ENCODE data around the gene ARHGAP44. TPM values are rescaled to one million over a fixed set of nuclear protein-coding genes. Genes with fewer than 3 reads are reported as not detected.

ARHGAP44 gene
- total and polyA plus RNA-seq, 2 of the 8 experiments (the other 6 are each of a cell fraction or from before 2014, with no cell fraction given) = 6.2 to 22.2 TPM

DNA sequence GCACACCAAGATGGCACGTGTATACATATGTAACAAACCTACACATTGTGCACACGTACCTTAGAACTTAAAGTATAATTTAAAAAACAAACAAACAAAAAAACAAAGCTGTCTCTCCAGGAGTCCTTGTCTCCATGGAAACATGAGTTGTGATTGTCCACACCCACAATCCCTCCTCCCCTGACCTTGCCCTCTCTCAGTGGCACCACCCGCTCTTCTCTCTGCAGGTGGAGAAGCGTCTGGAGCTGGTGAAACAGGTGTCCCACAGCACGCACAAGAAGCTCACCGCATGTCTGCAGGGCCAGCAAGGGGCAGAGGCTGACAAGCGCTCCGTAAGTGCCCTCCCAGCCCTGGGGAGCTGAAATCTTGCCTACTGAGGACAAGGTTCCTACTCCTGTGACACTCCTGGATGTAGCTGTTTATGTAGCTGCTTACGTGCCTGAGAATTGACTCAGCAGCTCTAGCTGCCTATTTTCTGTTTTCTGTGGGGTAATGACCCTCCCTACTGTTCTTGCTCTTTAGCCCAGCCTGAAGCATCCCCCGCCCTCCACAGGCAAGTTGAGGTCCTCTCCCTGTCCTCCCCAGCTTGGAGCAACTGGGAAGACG, 107.0 kb downstream of the ARHGAP44 start:
- POLR2A ChIA-PET (ENCODE audit: partially characterized antibody) = interaction anchor here (0.9 to 1.5 kb wide), 2 partner anchors 16 to 22 kb away, joined by 5 read pairs; no protein-coding TSS in a partner anchor
- Histone ChIP-seq H2AK5ac (ENCODE audit: low read depth, low read length) (no peak overlapping the region), H3K36me3 (ENCODE audit: control insufficient read depth in 2 of 4, insufficient read depth in 4 of 4, low read length in 3 of 4) (no peaks in the 10 kb centered on the region), H3K4ac (replicated peaks; ENCODE audit: insufficient read length, low read depth, low read length) (no peak overlapping the region), H3K27me3 (replicated peaks in 1 of 4; ENCODE audit: control insufficient read depth in 3 of 4, extremely low read depth in 1 of 4, insufficient read depth in 3 of 4, low read length in 3 of 4) (no peaks in the 10 kb centered on the region), H2BK12ac (ENCODE audit: low read depth, low read length) (no peak overlapping the region), H3K4me3 (ENCODE audit: extremely low read depth in 1 of 4, insufficient read depth in 2 of 4, low read depth in 3 of 4, low read length in 4 of 4) (no peak overlapping the region), H3K79me2 (ENCODE audit: control insufficient read depth in 1 of 2, insufficient read depth in 2 of 2, low read length in 2 of 2) (0 out of 4 replicates have a peak, but pooled peaks cover 0 to 5% of the 10 kb centered on the region in 2 experiments), H4K91ac (replicated peaks; ENCODE audit: insufficient read length, low read length) (no peak overlapping the region), H4K5ac (ENCODE audit: insufficient read length, low read depth, low read length) (no peak overlapping the region), H2AFZ (ENCODE audit: low read length) (no peak overlapping the region), H3K4me1 (replicated peaks in 1 of 4; ENCODE audit: control insufficient read depth in 3 of 4, insufficient read depth in 4 of 4, low read length in 3 of 4) (peaks cover 5 to 11% (median 9%) of the 10 kb centered on the region in 4 experiments; a peak in 5 of 7 replicates), H3K9ac (replicated peaks in 1 of 4; ENCODE audit: extremely low read depth in 1 of 4, low read depth in 3 of 4, low read length in 3 of 4) (no peak overlapping the region), H2BK15ac (ENCODE audit: low read length) (no peak overlapping the region), H4K20me1 (replicated peaks in 1 of 2; ENCODE audit: control insufficient read depth in 1 of 2, insufficient read depth in 2 of 2, low read length in 2 of 2) (peaks cover 0 to 2% of the 10 kb centered on the region in 2 experiments), H2BK20ac (ENCODE audit: low read length) (no peak overlapping the region), H3K23me2 (ENCODE audit: low read depth, low read length) (no peaks in the 10 kb centered on the region; the same call in 1 of the 2 replicates), H3K9me3 (ENCODE audit: insufficient read depth in 2 of 2, low read depth in 1 of 2, low read length in 1 of 2) (peaks cover 0 to 3% of the 10 kb centered on the region in 2 experiments; a peak in 1 of 4 replicates), H3K56ac (replicated peaks; ENCODE audit: insufficient read length, low read depth, low read length) (no peak overlapping the region), H3K23ac (ENCODE audit: insufficient read length) (no peak overlapping the region), H4K8ac (ENCODE audit: extremely low read depth, insufficient read depth, low read length) (no peak overlapping the region), H3K4me2 (ENCODE audit: insufficient read depth in 1 of 2, low read depth in 2 of 2, low read length in 2 of 2) (no peak overlapping the region), H3K18ac (ENCODE audit: extremely low read depth, low read length) (no peak overlapping the region), H3K79me1 (ENCODE audit: low read depth, low read length) (peaks cover 2% of the 10 kb centered on the region; the same call in 1 of the 2 replicates), H3K14ac (ENCODE audit: insufficient read length) (no peak overlapping the region), H3K27ac (ENCODE audit: low read depth, low read length) (peak overlapping the region; percentile 19; the same call in 1 of the 2 replicates), H2BK5ac (ENCODE audit: low read depth, low read length) (no peak overlapping the region), H2BK120ac (replicated peaks; ENCODE audit: low read depth, low read length) (no peak overlapping the region)
- FAIRE-seq (no peak), DNase-seq (ENCODE audit: low read depth in 1 of 2, low spot score in 2 of 2) (no peak)
- CTCF ChIA-PET (ENCODE audit: partially characterized antibody) = interaction anchor here (0.6 to 1.2 kb wide), 3 partner anchors 40 to 154 kb away, joined by 3 to 4 read pairs (median 3); no protein-coding TSS in a partner anchor
- 89% methylated on average over 11 of the region's 11 CpGs; no CpG with 5 or more reads in 1 of the 2 experiments for WGBS, 2 experiments (ENCODE audit: extremely low coverage in 1 of 2, insufficient coverage in 1 of 2, insufficient read length in 1 of 2, insufficient replicate concordance in 2 of 2, low coverage in 1 of 2, low lambda C conversion rate in 2 of 2, missing lambda C conversion rate in 1 of 2)
- TF ChIP-seq EZH2 (IDR thresholded peaks at IDR 0.05; ENCODE audit: low read depth, low read length, severe bottlenecking) (no peak), TEAD4 (IDR thresholded peaks at IDR 0.05; ENCODE audit: low read depth, low read length) (no peak), CBX5 (IDR thresholded peaks at IDR 0.05; ENCODE audit: low read depth, low read length) (no peak), SP2 (IDR thresholded peaks at IDR 0.05; ENCODE audit: low read length) (no peak), POLR2A (IDR thresholded peaks at IDR 0.05; ENCODE audit: control extremely low read depth in 1 of 2, low read depth in 2 of 2, low read length in 2 of 2) (no peak)

Measured in H1 (cell line).